HG03196 (cell line): ENCODE data around the gene GPR155.

Experiments
- ATAC-seq: cut with Tn5 transposase; IDR thresholded peaks from one replicate; pipeline ENCODE4 v1.9.1; 2021; ENCODE audit not compliant: unreplicated experiment

GPR155 gene, protein sequence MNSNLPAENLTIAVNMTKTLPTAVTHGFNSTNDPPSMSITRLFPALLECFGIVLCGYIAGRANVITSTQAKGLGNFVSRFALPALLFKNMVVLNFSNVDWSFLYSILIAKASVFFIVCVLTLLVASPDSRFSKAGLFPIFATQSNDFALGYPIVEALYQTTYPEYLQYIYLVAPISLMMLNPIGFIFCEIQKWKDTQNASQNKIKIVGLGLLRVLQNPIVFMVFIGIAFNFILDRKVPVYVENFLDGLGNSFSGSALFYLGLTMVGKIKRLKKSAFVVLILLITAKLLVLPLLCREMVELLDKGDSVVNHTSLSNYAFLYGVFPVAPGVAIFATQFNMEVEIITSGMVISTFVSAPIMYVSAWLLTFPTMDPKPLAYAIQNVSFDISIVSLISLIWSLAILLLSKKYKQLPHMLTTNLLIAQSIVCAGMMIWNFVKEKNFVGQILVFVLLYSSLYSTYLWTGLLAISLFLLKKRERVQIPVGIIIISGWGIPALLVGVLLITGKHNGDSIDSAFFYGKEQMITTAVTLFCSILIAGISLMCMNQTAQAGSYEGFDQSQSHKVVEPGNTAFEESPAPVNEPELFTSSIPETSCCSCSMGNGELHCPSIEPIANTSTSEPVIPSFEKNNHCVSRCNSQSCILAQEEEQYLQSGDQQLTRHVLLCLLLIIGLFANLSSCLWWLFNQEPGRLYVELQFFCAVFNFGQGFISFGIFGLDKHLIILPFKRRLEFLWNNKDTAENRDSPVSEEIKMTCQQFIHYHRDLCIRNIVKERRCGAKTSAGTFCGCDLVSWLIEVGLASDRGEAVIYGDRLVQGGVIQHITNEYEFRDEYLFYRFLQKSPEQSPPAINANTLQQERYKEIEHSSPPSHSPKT

DNA sequence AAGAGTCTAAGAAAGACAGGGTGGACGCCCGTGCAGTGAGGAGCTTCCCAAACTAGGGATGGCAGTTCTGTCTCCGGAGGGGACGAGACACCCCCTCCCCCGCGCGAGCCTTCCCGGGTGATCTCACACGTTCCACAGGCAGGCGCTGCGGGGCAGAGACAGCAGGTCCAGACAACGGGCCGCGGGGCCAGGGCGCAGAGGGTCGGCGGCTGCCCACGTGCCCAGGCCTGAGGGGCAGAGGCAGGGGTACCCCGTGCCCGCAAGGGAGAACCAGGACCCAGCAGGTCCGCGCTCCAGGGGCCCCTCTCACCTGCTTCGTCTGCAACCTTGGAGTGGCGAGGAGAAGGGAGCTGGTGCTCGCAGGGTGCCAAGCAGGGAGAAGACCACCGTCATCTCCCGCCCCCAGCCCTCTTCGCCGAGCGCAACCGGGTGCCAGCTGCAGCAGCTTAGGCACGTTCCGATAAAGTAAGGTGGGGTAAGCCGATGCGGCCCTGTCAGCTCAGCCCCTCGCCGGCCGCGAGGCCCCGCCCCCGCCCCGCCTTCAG is at the start of gene GPR155:
Gene GPR155, minus strand, starts transcription at position 467 of the 545 bp plus-strand sequence. CDS start 5,073 bp downstream, outside the sequence.
- ATAC-seq, result peak; percentile 37

DNA sequence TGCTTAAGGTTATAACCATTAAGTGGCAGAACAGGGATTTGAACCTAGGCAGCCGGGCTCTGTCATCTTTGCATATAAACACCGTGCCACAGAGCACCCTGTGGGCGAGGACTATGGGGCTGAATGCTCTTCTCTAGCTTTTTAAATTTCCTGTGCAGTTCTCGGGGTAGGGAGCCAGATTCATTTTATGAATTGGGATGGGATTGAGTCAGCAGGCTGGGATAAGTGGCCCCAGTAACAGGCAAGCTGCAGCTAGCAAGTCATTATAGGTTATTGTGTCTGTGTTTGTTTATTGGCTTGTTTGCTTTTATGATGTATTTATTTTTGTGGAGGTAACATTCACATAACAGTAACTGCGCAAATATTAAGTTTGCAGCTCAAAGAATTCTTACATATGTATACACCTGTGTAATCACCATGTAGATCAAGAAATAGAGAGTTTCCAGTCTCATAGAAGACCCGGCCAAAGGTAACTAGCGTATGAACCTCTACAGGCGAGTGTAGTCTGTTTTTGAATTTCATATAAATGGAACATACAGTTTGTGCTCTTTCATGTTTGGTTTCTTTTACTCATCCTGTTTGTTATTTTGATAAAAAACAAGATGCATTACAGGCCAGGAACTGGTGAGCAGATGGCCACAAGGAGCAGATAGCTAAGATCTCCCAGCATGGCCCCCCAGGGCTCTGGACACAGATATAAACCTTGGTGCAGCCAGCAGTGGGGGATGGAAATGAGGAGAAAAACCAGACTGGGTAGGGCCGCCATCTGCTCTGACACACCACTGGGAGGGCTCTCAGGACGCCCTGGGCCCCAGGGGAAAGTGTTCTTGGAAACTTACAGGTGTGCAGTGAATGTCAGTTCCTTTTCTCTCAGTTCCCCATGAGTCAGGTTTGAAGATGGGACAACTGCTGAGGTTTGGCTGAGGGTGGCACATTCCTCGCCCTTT is 49.2 kb upstream of the GPR155 start:
- ATAC-seq, result no peak

DNA sequence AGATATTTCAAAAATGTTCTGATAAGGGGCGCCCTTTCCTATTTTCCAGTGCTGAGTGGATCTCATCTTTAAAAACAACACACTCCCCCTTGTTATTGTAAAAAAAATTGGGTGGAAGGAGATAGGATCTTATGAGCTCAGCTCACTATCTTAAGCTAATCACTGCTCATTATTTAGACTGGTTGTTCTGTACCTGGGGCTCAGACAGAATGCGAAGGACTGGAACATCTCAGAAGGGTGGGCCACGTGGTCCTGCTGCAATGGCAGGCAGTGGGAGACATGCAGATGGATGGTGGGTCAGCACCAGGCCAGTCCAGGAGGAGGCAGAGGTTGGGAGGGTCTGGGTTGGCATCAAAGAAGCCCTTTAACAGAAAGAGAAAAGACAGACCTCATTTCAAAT is 48.3 kb upstream of the GPR155 start:
- ATAC-seq, result no peak

DNA sequence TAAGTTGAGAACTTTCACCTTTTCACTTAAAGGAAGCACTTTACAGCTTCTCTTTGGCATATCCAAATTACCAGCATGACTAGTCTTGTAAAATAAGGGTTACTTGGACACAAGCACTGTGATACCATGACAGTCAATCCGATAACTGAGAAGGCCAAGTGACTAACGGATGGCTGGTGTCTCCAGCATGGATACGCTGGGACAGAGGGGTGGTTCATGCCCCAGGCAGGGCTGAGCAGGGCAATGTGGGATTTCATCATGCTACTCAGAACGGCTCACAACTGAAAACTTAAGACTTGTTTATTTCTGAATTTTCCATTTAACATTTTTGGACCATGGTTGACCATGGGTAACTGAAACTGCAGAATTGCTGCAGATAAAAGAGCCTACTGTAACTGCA is 43.1 kb upstream of the GPR155 start:
- no peak for ATAC-seq

DNA sequence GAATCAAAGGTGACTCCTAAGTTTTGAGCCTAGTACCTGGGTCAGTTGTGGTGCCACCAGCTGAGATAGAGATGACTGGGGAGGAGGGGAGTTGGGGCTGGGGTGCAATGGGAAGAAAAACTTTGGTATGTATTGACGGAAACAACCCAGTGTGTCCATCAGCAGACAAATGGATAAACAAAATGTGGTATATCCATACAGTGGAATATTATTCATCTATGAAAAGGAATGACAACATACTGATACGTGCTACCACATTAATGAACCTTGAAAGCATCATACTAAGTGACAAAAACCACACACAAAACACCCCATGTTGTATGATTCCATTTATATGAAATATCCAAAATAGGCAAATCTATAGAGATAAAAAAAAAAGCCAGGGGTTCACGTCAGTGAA is 41.1 kb upstream of the GPR155 start:
- no peak for ATAC-seq

DNA sequence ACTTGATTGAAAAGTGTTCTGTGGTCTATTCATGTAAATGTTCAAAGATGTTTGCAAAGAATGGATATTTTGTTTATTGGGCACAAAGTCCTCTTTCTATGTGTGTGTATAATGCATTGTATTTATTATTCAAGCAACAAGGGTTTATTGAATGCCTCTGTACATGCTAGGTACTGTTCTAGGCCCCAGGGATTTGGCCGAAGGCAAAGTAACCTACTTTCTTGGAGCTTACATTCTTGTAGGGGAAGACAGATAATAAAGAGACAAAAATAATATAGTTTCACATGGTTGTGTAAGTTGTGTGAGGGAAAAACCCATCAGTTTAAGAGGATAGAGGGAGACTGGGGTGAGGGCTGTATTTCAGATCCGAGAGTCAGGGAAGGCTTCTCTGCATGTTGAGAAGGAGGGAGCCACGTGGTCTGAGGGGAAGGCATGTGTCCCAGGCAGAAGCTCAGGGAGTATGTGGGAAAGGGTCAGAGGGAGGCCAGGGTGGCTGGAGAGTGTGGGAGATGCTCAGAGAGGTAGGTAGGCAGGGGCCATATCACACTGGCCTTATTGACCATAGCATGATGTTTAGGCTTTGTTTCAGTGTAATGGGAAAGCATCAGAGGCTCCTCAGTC is 40.4 kb upstream of the GPR155 start:
- ATAC-seq, result no peak

DNA sequence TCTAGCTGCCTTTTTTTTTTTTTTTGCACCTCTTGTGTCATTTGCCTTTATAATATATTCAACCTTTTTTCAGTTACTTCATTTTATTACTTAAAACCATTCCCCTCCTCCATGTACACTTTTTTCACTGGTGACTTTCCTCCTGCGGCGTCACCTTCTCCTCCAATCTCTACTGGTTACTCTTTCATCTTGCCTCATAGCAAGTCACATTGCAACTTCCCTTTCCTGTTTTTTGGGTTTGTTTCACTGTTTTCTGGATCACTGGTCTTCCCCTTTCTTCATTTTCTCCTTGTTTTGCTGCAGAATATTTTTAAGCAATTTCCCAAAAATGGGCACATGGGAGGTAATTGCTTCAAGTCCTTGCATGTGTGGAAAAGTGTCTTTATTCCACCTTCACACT is 37.7 kb upstream of the GPR155 start:
- ATAC-seq, result no peak

DNA sequence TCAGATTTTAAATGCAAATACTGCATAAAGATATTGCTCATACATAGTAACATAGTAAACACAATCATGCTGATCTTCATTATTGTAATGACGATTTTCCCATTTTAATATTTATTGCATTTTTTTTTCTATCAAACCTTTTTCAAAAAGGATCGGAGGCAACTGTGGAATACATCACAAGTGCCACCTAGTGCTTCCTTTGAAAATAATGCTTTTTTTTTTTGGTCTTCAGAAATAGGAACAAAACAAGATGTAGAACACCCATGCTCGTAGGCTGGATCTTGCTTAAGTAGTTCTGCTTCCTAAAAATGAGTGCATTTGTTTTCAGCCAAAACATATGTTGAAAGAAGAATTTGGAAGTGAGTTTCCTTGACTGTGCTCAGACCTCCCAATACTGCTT is 35.7 kb upstream of the GPR155 start:
- ATAC-seq, result no peak

DNA sequence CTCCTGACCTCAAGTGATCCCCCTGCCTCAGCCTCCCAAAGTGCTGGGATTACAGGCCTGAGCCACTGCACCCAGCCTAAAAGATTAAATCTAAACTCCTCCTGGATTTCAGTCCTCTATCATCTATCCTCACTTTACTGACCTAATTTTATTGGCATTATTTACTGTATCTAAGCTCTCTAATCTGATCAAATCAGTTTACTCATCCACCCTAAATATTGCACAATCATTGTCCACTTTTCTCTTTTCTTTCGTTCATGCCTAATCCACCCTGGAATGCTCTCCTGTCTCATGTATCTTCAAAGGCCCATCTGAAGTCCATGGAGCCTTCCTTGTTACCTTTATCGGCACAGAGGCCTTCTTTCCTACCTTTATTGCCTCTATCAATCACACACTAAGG is 31.6 kb upstream of the GPR155 start:
- ATAC-seq, result no peak

DNA sequence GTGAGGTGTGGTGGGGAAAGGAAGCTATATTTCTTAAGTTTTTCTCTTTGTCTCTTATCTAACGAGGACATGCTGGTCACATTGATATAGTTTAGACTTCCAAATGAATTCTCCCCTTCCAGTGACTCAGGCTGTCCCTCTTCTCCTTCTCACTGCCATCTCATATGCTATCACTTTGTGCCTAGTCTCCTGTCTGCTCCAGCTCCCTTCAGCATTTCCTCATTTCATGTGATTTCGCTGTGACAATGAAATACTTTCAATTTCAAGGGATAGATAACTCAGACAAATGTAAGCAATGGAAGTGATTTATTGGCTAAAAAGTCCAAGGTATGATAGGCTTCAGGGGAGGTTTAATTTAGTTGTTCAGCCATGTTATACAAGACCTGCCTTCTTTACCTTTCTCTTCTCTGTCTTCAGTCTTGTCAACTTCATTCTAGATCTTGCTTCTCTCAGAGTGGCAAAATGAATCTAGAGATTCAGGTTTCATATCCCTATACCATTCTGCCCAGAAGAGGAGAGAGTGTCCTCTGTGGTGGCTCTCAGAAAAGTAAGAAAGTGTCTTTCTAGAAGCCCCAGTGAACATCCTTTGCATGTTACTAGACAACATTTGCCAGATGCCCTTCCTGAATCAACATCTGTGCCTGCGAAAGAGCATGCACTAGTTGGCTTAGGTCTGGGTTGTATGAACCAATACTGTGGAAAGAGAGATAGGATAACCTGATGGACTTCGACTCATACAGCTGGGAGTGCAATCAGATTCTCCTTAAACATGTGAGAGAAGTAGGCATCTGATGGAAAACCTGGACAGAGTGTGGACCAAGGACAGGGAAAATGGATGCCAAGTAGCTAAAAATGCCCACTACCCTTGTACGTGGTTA is 29.9 kb upstream of the GPR155 start:
- ATAC-seq, result no peak

DNA sequence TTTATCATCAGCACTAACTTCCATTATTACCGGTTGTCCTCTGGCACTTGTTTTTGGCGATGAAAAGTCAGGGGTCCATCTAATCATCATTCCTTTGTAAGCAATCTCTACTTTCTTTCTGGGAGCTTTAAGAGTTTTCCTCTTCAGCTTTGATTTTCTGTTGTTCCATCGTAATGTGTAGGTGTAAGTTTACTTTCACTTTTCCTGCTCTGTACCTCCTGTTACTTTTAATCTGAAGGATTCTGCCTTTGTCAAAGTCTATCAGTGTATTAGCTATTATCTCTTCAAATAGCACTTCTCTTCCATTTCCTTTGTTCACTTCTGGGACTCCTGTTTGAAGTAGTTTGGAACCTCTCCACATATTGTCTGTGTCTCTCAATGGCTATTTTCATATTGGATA is 25.5 kb upstream of the GPR155 start:
- no peak for ATAC-seq

DNA sequence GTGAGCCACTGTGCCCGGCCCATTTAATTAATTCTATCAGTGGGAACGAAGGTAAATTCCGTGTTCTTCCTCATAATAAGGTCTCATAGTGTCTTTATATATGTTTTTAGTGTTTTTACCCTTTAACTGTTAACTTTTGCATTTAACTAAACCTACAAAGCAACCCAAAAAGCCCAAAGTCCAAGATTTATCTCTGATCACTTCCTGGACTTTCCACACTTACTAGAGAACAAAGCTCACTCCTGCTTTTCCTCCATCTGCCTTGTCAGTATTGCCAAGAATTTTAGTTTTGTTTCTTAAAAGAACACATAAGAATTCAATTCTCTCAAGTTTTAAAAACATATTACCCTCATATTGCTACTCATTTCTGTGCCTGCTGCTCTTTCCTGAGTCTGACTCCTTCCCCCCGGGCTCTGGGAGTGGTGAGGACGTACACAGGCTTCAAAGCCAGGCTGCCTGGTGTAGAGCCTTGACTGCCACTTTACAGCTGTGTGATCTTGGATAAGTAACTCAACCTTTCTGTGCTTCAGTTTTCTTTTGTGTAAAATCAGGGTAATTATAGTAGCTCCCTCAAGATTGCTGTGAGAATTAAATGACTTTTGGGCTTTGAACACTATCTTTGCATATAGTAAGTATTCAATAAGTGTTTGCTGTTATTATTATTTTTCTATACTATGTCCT is 24.9 kb upstream of the GPR155 start:
- no peak for ATAC-seq

DNA sequence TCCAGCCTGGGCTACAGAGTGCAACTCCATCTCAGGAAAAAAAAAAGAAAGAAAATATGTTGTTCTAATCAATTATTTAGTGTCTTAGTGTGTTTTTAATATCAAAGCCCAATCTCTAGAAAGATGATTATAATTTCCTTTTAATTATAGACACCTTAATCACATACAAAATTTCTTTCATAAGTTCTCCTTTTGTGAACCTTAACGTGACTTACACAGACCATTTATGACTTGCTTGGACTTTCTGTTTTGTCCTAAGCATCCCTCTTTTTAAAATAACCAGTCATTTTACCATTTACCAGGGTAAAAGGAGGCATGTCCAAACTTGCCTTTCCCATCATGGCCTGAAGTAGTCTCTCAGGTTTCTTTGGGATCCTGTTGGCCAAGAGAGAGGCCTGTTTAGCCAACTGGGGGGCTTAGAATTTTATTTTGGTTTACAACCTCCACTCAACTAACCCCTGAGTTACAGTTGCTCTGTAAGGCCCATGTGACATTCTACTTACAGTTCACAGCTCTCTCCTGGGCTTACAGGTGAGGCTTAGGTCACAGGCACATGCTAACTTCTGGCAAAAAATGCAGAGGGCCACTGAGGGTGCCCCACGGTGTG is 23.9 kb upstream of the GPR155 start:
- ATAC-seq, result no peak

DNA sequence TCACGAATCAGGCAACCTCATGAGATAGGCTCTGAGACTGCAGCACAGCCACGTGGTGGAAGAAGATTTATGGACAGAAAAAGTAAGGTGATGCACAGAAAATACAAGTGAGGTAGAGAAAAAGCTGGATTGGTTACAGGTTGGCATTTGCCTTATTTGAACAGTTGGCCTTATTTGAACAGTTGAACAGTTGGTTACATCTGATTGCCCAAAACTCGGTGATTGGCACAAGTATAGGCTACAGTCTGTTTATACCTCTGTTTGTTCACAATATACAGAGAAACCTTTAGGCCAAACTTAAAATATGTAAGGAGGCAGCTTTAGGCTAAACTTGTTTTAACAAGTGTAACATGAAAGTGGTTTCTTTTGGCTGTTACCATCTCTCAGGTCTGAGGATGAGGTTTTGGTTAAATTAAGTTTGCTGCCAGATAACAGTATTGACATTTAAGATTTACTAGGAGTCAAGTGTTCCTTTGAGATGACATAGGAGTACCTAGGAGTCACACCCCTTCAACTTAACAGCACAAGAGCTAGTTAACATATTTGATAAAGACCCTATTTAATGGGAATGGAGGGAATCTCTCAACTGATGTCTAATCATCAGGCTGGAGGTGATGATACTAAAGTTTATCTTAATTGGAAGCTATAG is 16.5 kb upstream of the GPR155 start:
- no peak for ATAC-seq

DNA sequence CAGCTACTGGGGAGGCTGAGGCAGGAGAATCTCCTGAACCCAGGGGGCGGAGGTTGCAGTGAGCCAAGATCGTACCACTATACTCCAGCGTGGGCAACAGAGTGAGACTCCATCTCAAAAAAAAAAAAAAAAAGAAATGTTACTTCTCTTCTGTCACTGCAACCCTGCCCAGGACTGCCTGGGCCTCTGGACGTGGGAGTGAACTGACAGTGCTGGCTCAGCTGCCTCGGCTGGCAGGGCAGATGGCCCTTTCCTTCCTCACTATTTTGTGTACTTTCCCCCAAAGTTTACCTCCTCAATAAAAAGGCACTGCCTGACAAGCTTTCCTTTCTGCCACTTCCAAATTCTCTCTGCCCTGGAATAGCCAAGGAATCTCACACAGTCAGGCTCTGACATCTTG is 12.5 kb upstream of the GPR155 start:
- ATAC-seq, result no peak

DNA sequence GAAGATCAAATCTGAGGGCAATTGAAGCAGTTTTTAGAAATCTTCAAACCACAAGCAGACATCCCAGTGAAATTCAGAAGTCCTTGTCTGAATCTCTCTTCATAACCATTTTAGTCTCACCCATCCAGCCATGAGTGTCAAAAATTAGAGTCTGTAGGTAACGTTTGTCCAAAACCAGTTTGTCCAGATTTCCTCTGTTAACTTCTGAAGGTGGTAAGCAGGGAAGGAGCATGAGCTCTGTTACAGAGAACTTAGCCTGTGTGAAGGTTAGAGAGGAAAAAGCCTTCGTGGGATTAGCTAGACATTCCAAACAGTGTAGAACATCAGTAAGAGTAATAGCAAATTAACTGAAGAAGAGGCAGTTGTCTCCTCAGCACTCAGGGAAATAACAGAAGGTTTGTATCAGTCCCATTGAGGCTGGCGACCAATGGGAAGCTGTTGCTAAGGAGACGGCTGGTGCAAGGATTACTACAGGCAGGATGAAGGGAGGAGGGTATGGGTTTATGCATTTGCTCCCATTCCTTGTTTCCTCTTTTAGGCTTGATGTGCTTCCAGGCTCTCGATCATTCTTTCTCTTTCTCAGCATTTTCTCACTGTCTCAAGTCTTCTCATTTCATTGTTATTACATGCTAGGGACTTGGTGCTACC is 8.7 kb upstream of the GPR155 start:
- ATAC-seq, result no peak

DNA sequence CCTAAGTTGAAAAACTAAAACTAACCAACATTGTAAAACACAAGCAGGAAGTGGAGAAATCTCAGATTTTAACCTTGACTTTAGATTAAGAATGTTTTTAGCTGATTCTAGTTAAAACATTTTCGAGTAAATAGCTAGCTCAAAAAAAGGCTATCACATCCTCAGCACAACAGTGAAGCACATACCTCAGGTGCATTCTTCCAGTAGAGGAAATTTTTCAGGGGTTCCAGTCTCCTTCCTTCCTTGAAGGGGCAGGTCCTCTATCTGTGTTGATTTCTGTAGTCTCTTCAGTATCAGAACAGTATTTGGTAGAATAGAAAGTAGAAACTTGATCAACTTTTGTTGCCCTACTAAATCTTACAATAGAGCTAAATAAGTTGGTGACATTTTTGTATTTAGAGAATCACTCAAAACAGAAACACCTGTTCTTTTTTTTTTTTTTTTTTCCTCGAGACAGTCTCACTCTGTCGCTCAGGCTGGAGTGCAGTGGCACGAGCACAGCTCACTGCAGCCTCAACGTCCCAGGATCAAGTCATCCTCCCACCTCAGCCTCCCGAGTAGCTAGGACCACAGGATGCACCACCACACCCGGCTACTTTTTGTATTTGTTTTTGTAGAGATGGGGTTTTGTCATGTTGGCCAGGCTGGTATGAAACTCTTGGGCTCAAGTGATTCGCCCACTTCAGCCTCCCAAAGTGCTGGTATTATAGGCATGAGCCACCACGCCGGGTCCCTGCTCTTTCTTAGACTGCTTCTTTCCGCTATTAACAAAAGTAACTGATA is 6.9 kb upstream of the GPR155 start:
- ATAC-seq, result peak; percentile 32
